ENCODE data around the gene POM121C.

Gene POM121C

GRCh38 chr7:75531359-75531821, 45.3 kb upstream of the POM121C start (continued):
- no peak for TF ChIP-seq ZNF621 (tag by site-specific recombination; IDR thresholded peaks at IDR 0.05)
- TF ChIP-seq ZSCAN23 (tag by site-specific recombination; IDR thresholded peaks at IDR 0.05) = no peak
- TF ChIP-seq ZBTB10 (tag by site-specific recombination; IDR thresholded peaks at IDR 0.05) = no peak
- TF ChIP-seq ZEB2 (tag by site-specific recombination; IDR thresholded peaks at IDR 0.05) = peak; percentile 68; the same call in 1 of the 2 replicates
- TF ChIP-seq ZNF26 (tag by site-specific recombination; IDR thresholded peaks at IDR 0.05) = no peak
- TF ChIP-seq ZNF155 (tag by site-specific recombination; IDR thresholded peaks at IDR 0.05) = no peak
- TF ChIP-seq, protein P1, sequence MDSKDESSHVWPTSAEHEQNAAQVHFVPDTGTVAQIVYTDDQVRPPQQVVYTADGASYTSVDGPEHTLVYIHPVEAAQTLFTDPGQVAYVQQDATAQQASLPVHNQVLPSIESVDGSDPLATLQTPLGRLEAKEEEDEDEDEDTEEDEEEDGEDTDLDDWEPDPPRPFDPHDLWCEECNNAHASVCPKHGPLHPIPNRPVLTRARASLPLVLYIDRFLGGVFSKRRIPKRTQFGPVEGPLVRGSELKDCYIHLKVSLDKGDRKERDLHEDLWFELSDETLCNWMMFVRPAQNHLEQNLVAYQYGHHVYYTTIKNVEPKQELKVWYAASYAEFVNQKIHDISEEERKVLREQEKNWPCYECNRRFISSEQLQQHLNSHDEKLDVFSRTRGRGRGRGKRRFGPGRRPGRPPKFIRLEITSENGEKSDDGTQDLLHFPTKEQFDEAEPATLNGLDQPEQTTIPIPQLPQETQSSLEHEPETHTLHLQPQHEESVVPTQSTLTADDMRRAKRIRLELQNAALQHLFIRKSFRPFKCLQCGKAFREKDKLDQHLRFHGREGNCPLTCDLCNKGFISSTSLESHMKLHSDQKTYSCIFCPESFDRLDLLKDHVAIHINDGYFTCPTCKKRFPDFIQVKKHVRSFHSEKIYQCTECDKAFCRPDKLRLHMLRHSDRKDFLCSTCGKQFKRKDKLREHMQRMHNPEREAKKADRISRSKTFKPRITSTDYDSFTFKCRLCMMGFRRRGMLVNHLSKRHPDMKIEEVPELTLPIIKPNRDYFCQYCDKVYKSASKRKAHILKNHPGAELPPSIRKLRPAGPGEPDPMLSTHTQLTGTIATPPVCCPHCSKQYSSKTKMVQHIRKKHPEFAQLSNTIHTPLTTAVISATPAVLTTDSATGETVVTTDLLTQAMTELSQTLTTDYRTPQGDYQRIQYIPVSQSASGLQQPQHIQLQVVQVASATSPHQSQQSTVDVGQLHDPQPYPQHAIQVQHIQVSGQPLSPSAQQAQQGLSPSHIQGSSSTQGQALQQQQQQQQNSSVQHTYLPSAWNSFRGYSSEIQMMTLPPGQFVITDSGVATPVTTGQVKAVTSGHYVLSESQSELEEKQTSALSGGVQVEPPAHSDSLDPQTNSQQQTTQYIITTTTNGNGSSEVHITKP (tag by site-specific recombination; IDR thresholded peaks at IDR 0.05) = peak; percentile 63
- no peak for TF ChIP-seq ZNF302 (tag by site-specific recombination; IDR thresholded peaks at IDR 0.05; ENCODE audit: low read depth)
- TF ChIP-seq ZNF629 (tag by site-specific recombination; IDR thresholded peaks at IDR 0.05) = peak; percentile 41; the same call in 1 of the 2 replicates
- no peak for TF ChIP-seq ZNF501 (tag by site-specific recombination; IDR thresholded peaks at IDR 0.05)
- no peak for TF ChIP-seq SETDB1 (IDR thresholded peaks at IDR 0.05; ENCODE audit: insufficient read length, low read length)
- TF ChIP-seq ZNF660 (tag by site-specific recombination; IDR thresholded peaks at IDR 0.05) = no peak
- no peak for TF ChIP-seq ZXDB (tag by site-specific recombination; IDR thresholded peaks at IDR 0.05)
- no peak for TF ChIP-seq ZBTB7A (tag by site-specific recombination; IDR thresholded peaks at IDR 0.05; ENCODE audit: low read depth)
- 0 out of 2 replicates have a peak, but pooled peaks have one; percentile 32 for TF ChIP-seq OSR2 (tag by site-specific recombination; IDR thresholded peaks at IDR 0.05)
- TF ChIP-seq ZNF366 (tag by site-specific recombination; conservative IDR thresholded peaks at IDR 0.05) = peak; percentile 41
- TF ChIP-seq ZNF184 (tag by site-specific recombination; IDR thresholded peaks at IDR 0.05) = peak; percentile 32; the same call in 1 of the 2 replicates
- TF ChIP-seq KLF17 (tag by site-specific recombination; IDR thresholded peaks at IDR 0.05) = no peak
- no peak for TF ChIP-seq ZNF792 (tag by site-specific recombination; IDR thresholded peaks at IDR 0.05)
- TF ChIP-seq RBAK (tag by site-specific recombination; IDR thresholded peaks at IDR 0.05) = no peak
- TF ChIP-seq ZBTB21 (tag by site-specific recombination; IDR thresholded peaks at IDR 0.05) = no peak
- TF ChIP-seq IKZF3 (tag by site-specific recombination; IDR thresholded peaks at IDR 0.05) = 0 out of 2 replicates have a peak, but pooled peaks have one; percentile 16
- TF ChIP-seq, protein P2, sequence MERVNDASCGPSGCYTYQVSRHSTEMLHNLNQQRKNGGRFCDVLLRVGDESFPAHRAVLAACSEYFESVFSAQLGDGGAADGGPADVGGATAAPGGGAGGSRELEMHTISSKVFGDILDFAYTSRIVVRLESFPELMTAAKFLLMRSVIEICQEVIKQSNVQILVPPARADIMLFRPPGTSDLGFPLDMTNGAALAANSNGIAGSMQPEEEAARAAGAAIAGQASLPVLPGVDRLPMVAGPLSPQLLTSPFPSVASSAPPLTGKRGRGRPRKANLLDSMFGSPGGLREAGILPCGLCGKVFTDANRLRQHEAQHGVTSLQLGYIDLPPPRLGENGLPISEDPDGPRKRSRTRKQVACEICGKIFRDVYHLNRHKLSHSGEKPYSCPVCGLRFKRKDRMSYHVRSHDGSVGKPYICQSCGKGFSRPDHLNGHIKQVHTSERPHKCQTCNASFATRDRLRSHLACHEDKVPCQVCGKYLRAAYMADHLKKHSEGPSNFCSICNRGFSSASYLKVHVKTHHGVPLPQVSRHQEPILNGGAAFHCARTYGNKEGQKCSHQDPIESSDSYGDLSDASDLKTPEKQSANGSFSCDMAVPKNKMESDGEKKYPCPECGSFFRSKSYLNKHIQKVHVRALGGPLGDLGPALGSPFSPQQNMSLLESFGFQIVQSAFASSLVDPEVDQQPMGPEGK (tag by site-specific recombination; IDR thresholded peaks at IDR 0.05) = no peak
- no peak for TF ChIP-seq ZBTB49 (tag by site-specific recombination; IDR thresholded peaks at IDR 0.05; ENCODE audit: low read depth)

All from HEK293 (cell line).